Left lobe of liver (tissue), 2 donors: ENCODE results near the gene CGB7. TPM values are rescaled to one million over a fixed set of nuclear protein-coding genes. Genes with fewer than 3 reads are reported as not detected.
"Not testable (repeated sequence)": the region's sequence is repeated elsewhere in the genome, so short reads cannot be mapped to it uniquely, and the experiment has no call there.

Source experiments
- ATAC-seq: fragments of 200-7000 bp; cut with Tn5 transposase; one replicate; pipeline ENCODE4 v1.9.1; 2020; ENCODE audit warnings: mild to moderate bottlenecking, moderate library complexity
- DNase-seq: peaks from one replicate; pipeline ENCODE4 v3.0.0-alpha.2; 2020; ENCODE audit warnings: low spot score
- total RNA-seq: library from RNA; stranded (reverse); gene quantifications from one replicate; pipeline ENCODE4 v1.2.1, GENCODE V29; 2021
- donor health status: DM: no; HTN: no; CAD: no; lungs with moderate emphysema.
- donor health status: DM: no; HTN: yes; CAD: no.

CGB7 gene
- total RNA-seq, 1 donor from 2014 or later = not detected

DNA sequence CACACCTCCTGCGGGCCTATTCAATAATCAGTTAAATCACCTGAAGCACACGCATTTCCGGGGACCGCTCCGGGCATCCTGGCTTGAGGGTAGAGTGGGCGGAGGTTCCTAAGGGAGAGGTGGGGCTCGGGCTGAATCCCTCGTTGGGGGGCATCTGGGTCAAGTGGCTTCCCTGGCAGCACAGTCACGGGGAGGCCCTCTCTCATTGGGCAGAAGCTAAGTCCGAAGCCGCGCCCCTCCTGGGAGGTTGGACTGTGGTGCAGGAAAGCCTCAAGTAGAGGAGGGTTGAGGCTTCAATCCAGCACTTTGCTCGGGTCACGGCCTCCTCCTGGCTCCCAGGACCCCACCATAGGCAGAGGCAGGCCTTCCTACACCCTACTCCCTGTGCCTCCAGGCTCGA is 14.0 kb downstream of the CGB7 start, which contains the start of gene CGB5:
CGB5 (plus strand) TSS at position 301 of the 400 bp plus-strand sequence. CDS start 362 bp downstream, outside the sequence.
- DNase-seq, ATAC-seq: not testable (repeated sequence)

DNA sequence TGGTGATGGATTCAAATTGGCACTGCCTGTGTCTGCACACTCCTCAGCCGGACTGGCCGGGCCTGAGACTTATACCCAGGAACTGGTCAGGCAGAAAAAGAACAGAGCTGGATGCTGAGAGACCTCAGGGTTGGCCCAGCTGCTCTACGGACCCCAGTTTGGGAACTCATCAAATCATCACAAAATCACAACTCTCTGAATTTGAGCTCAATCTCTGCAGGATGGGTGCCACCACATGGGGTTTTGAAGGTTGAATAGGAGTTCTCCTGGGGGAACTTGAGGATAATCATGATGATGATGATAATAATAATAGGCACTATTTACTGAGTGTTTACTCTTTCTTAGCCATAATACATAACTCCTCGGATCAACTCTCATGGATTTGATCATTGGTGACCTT is 14.9 kb downstream of the CGB7 start:
- ATAC-seq, DNase-seq: not testable (repeated sequence)

DNA sequence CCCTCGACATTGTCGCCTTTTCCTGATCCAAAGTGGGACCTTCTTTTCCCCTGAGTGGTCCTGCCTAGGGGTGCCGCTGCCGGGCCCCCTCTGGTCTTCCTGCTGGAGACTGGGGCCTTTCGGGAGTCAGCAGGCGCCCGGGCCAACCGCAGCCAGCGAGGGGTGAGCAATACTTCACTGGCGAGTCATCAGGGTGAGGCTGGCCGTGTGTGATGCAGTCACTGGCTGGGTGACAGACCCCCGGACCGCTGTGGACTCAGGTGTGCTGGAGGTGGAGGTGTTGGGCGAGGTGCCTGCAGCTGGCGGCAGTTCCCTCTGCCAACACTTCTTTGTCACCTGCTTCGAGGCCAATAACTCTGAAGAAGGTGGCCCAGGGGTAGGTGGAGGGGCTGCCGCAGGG is 15.4 kb downstream of the CGB7 start:
- ATAC-seq = no peak
- DNase-seq = no peak

DNA sequence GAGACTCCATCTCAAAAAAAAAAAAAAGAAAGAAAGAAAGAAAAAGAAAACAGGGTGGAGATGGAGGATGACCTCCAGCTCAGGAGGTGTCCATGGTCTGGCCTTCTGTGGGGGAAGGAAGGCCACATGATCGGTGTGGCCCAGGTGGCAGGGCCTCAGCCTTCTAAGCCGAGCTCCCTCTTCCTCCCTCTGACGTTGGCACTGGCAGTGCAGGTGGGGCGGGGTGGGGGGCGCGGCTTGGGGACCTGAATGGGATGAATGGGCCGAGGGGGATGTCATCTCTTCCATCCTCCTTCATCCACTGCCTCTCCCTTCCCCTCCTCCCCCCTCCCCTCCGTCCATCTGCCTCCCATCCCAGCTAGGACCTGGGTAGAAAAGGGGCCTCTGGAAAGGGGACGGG is 17.8 kb downstream of the CGB7 start:
- DNase-seq, ATAC-seq: not testable (repeated sequence)

DNA sequence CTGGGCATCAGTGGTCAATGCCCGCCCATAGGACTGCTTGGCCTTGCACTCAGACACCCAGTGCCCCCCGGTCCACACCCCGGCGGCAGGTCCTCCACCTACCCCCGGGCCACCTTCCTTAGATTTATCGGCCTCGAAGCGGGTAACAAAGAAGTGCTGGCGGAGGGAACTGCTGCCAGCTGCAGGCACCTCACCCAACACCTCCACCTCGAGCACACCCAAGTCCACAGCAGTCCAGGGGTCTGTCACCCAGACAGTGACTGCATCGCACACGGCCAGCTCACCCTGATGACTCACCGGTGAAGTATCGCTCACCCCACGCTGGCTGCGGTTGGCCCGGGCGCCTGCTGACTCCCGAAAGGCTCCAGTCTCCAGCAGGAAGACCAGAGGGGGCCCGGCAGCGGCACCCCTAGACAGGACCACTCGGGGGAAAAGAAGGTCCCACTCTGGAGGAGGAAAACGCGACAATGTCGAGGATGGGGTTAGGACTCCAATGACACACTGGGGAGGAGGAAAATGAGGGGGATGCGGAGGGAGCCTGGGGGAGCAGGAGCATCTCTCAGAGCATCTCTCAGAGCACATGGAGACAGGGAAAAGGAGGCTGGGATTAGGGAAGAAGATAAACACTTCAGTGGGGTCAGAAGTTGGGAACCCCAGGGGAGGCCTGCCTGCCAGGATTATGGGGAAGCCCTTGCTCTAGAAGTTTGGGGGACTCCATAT is 18.8 kb downstream of the CGB7 start:
- not testable (repeated sequence) for ATAC-seq, DNase-seq

DNA sequence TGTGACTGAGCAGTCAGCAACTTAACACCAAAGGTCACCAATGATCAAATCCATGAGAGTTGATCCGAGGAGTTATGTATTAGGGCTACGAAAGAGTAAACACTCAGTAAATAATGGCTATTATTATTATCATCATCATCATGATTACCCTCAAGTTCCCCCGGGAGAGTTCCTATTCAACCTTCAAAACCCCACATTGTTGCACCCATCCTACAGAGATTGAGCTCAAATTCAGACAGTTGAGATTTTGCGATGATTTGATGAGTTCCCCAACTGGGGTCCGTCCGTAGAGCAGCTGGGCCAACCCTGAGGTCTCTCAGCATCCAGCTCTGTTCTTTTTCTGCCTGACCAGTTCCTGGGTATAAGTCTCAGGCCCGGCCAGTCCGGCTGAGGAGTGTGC is 19.4 kb downstream of the CGB7 start:
- not testable (repeated sequence) for DNase-seq, ATAC-seq

DNA sequence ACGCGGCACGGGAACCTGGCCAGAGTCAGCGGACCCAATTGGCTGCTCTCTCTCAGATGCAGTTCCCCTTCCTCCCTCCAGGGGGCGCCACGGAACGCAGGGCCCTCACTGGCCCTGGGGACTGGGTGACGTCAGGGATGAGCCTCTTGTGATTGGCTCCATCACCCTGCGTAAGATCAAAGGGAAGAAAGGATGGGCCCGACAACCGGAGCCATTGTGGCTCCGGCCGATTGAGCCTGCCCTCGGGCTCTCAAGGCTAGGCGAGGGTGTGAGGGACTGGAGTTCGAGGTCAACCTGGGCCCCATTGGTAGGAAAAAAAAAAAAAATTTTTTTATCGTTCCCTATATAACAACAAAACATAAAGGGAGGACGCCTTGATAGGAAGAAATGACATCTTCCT is 20.7 kb downstream of the CGB7 start, which contains the start of gene CGB1:
CGB1 (minus strand) TSS at position 81 of the 400 bp plus-strand sequence. CDS start 184 bp downstream, outside the sequence.
- ATAC-seq, DNase-seq: not testable (repeated sequence)

DNA sequence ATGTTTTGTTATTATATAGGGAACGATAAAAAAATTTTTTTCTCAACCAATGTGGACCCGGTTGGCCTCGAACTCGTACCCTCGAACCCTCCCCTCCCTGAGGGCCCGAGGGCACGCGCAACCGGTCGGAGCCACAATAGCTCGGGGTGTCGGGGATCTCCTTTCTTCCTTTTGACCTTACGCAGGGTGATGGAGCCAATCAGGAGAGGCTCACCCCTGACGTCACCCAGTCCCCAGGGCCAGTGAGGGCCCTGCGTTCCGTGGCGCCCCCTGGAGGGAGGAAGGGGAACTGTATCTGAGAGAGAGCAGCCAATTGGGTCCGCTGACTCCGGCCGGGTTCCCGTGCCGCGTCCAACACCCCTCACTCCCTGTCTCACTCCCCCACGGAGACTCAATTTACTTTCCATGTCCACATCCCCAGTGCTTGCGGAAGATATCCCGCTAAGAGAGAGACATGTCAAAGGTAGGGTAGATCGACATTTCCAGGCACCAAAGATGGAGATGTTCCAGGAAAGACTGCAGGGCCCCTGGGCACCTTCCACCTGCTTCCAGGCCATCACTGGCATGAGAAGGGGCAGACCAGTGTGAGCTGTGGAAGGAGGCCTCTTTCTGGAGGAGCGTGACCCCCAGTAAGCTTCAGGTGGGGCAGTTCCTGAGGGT is 25.8 kb downstream of the CGB7 start, which contains the start of gene CGB2:
CGB2 (plus strand) TSS at position 249 of the 660 bp plus-strand sequence; CDS start at position 455, 206 bp downstream.
- DNase-seq, ATAC-seq: not testable (repeated sequence)

DNA sequence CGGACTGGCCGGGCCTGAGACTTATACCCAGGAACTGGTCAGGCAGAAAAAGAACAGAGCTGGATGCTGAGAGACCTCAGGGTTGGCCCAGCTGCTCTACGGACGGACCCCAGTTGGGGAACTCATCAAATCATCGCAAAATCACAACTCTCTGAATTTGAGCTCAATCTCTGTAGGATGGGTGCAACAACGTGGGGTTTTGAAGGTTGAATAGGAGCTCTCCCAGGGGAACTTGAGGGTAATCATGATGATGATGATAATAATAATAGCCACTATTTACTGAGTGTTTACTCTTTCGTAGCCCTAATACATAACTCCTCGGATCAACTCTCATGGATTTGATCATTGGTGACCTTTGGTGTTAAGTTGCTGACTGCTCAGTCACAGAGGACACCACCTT is 27.2 kb downstream of the CGB7 start:
- DNase-seq, ATAC-seq: not testable (repeated sequence)

DNA sequence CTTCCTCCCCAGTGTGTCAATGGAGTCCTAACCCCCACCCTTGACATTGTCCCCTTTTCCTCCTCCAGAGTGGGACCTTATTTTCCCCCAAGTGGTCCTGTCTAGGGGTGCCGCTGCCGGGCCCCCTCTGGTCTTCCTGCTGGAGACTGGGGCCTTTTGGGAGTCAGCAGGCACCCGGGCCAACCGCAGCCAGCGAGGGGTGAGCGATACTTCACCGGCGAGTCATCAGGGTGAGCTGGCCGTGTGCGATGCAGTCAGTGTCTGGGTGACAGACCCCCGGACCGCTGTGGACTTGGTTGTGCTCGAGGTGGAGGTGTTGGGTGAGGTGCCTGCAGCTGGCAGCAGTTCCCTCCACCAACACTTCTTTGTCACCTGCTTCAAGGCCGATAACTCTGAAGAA is 27.8 kb downstream of the CGB7 start:
- not testable (repeated sequence) for ATAC-seq, DNase-seq

DNA sequence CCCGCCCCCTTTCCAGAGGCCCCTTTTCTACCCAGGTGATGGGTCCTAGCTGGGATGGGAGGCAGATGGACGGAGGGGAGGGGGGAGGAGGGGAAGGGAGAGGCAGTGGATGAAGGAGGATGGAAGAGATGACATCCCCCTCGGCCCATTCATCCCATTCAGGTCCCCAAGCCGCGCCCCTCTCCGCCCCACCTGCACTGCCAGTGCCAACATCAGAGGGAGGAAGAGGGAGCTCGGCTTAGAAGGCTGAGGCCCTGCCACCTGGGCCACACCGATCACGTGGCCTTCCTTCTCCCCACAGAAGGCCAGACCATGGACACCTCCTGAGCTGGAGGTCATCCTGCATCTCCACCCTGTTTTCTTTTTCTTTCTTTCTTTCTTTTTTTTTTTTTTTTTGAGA is 28.9 kb downstream of the CGB7 start:
- not testable (repeated sequence) for ATAC-seq, DNase-seq

DNA sequence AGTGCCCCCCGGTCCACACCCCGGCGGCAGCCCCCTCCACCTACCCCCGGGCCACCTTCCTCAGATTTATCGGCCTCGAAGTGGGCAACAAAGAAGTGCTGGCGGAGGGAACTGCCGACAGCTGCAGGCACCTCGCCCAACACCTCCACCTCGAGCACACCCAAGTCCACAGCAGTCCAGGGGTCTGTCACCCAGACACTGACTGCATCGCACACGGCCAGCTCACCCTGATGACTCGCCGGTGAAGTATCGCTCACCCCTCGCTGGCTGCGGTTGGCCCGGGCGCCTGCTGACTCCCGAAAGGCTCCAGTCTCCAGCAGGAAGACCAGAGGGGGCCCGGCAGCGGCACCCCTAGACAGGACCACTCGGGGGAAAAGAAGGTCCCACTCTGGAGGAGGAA is 31.9 kb downstream of the CGB7 start:
- DNase-seq, ATAC-seq: not testable (repeated sequence)

DNA sequence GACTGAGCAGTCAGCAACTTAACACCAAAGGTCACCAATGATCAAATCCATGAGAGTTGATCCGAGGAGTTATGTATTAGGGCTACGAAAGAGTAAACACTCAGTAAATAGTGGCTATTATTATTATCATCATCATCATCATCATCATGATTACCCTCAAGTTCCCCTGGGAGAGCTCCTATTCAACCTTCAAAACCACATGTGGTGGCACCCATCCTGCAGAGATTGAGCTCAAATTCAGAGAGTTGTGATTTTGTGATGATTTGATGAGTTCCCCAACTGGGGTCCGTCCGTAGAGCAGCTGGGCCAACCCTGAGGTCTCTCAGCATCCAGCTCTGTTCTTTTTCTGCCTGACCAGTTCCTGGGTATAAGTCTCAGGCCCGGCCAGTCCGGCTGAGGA is 32.5 kb downstream of the CGB7 start:
- ATAC-seq, DNase-seq: not testable (repeated sequence)

DNA sequence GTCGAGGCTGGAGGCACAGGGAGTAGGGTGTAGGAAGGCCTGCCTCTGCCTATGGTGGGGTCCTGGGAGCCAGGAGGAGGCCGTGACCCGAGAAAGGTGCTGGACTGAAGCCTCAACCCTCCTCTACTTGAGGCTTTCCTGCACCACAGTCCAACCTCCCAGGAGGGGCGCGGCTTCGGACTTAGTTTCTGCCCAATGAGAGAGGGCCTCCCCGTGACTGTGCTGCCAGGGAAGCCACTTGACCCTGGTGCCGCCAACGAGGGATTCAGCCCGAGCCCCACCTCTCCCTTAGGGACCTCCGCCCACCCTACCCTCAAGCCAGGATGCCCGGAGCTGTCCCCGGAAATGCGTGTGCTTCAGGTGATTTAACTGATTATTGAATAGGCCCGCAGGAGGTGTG is 33.3 kb downstream of the CGB7 start, which contains the start of gene CGB3:
CGB3 (minus strand) TSS at position 101 of the 400 bp plus-strand sequence. CDS start 362 bp downstream, outside the sequence.
- not testable (repeated sequence) for DNase-seq, ATAC-seq

DNA sequence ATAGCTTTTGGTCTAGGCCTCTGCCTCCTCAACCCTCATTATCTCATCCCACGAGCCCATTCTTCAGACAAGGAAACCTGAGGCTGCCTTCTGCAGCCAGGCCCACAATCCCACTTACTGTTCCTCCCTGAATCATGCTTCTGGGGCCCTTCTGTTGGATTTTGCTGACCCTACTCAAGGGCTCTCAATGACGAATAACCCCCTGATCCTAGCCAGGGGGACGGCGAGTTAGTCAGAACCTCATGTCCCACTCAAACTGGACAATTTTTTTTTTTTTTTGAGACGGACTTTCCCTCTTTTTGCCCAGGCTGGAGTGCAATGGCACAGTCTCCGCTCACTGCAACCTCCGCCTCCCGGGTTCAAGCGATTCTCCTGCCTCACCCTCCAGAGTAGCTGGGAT is 35.4 kb downstream of the CGB7 start:
- DNase-seq (no peak), ATAC-seq (no peak)

DNA sequence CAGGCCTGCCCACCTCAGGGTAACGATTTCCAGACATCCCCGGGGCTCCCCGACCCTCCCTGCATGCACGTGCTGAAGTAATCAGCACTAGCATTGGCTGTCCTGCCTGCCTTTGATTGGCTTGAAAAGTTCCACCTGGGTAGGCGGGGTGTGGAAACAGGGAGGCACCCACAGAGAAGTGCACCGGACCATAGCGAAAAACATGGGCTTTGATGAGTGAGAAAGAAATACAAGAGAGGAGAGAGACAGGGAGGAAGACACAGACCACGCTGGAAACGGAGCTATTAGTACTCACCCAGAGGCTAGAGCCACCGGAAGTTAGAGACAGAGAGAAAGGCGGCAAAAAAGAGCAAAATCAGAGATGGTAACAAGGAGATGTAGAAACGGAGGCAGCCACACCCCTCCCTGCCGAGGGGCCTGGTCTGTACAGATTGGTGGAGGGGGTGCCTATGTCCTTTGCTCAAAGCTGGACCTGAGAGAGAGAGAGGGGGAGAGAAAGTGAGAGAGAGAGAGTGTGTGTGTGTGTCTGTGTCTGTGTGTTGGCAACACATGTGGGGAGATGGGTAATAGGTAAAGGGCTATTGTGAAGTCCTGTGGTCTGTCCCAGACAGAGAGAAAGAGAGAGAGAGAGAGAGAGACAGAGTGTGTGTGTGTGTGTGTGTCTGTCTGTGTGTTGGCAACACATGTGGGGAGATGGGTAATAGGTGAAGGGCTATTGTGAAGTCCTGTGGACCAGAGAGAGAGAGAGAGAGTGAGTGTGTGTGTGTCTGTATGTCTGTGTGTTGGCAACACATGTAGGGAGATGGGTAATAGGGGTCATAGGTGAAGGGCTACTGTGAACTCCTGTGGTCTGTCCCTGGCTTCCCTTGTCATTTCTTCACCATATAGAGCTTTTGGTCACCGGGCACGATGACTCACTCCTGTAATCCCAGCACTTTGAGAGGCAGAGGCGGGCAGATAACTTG is 36.3 kb downstream of the CGB7 start:
- ATAC-seq (no peak), DNase-seq (no peak)

DNA sequence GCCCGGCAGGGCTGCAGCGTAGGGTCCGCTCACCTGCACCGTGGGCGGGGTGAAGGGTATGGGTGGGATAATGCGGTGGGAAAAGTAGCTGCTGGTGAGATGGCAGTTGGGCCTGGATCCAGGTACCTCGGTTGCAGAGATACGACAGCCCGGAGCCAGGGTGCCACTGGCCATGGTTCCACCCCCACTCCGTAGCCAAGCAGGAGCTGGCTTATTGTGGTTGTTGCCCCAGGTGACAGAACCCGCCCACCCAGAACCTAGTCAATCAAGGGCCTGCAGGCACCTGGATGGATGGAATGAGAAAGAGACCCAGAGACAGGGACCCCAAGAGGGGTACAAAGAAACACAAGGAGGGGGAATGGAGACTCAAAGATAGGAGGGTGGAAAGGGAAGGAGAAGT is 37.2 kb downstream of the CGB7 start:
- ATAC-seq (no peak), DNase-seq (no peak)

DNA sequence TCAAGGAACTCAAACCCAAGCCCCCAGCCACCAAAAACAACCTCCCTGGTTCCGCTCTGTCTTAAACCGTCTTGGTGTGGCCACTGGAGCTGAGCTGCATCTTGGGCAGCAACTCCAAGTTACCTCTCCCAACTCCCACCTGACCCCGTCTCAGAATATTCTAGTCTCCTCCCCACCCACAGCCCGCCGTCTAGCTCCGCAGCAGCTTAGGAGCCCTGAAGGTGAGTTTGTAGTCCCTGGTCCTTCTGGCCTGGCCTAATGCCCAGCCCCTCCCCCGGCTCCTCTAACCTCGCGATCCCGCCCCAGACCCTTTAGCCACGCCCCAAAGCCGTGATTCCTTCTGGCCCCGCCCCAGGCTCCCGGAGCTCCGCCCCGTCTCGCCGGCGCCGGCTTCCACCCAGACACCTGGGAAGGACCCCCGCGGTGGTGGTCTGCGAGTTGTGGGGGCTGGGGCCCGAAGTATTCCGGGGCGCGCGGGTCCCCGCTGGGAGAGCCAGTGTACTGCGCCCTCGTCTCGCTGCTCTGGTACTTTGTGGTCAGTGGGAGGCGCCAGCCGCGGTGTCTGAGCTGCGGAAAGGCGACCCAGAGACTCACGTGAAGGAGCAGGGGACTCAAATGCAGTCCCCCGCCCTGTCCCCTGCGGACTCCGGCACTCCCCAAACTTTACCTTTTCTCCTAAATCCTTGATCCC is 38.2 kb downstream of the CGB7 start:
- DNase-seq = peak; percentile 72
- peak; percentile 63 for ATAC-seq

DNA sequence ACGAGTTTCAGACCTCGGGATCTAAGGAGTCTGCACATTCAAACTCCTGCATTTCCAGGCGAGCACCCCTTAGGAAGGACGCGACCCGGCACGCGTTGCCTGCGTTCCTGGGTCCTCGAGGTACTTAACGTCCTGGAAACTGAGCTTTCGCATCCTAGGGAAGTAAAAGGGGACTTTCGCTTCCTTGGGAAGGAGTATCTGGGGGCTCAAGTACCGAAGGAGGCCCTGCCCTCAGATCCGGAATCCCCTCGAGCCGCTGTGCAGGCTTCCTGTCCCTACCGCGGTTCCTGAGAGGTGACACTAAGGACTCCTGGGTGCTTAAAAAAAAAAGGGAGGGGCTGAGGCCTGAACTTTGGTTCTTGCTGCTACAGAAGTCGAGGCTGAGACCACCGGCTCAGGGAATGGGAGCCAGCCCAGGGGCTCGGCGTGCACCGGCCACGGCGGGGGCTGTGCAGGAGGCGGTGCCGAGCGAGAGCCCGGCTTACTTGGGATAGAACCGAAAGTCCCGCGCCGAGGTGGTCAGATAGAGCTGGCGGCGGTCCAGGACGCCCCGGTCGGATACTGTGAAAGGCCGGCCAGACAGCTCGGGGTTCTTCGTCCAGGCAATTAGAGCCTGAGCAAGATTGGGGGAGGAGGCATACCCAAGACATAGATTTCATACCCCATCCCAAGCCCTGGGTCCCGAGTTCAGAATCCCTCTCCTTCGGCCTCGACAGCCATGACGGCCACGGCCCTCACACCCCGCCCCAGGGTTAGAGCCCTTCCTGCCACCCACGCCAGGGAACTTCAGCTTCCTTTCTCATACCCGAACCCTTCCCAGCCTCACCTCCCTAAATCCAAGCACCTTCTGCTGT is 38.9 kb downstream of the CGB7 start:
- peak; percentile 22 for ATAC-seq

More for the DNA sequence above, 38.9 kb downstream of the CGB7 start:
- DNase-seq = not testable (repeated sequence)
